Loucy (cell line): Measurements from ENCODE around the gene NFATC2IP.

Experiments
- H2AFZ ChIP-seq: fragments of 200-600 bp; sonication (generic); 2 replicates; pipeline ENCODE4 v1.6.0; 2016; ENCODE audit warnings: antibody characterized with exemption, mild to moderate bottlenecking, low read length, moderate library complexity
- H3F3A ChIP-seq: fragments of 200-600 bp; 2 replicates; pipeline ENCODE4 v1.6.0; 2016; ENCODE audit warnings: antibody characterized with exemption, low read depth, mild to moderate bottlenecking
- H3K27me3 ChIP-seq: fragments of 200-600 bp; sonication (generic); 2 replicates; pipeline ENCODE4 v1.6.1; 2014; ENCODE audit warnings: low read length, mild to moderate bottlenecking; ENCODE audit not compliant: insufficient read depth, poor library complexity, severe bottlenecking
- H3K36me3 ChIP-seq: fragments of 200-600 bp; sonication (generic); 2 replicates; pipeline ENCODE4 v1.6.1; 2016; ENCODE audit warnings: low read length; ENCODE audit not compliant: insufficient read depth
- H3K4me1 ChIP-seq: fragments of 200-600 bp; sonication (generic); 2 replicates; pipeline ENCODE4 v1.5.1; 2014; ENCODE audit warnings: low read length, mild to moderate bottlenecking; ENCODE audit not compliant: insufficient read depth, poor library complexity, severe bottlenecking
- H3K4me2 ChIP-seq: fragments of 200-600 bp; sonication (generic); 2 replicates; pipeline ENCODE4 v1.6.0; 2014; ENCODE audit warnings: antibody characterized with exemption, low read length, low read depth, mild to moderate bottlenecking; ENCODE audit not compliant: poor library complexity, severe bottlenecking
- H3K4me3 ChIP-seq: fragments of 200-600 bp; sonication (generic); 2 replicates; pipeline ENCODE4 v1.5.1; 2014; ENCODE audit warnings: low read length, mild to moderate bottlenecking, mixed read lengths; ENCODE audit not compliant: poor library complexity, severe bottlenecking
- H3K79me2 ChIP-seq: fragments of 200-600 bp; sonication (generic); 2 replicates; pipeline ENCODE4 v1.6.1; 2014; ENCODE audit warnings: low read length; ENCODE audit not compliant: insufficient read depth
- H3K9ac ChIP-seq: fragments of 200-600 bp; sonication (generic); 2 replicates; pipeline ENCODE4 v1.6.0; 2014; ENCODE audit warnings: mild to moderate bottlenecking, low read depth, low read length, moderate library complexity; ENCODE audit not compliant: poor library complexity, severe bottlenecking
- H3K9me2 ChIP-seq: fragments of 200-600 bp; sonication (generic); replicated peaks from 2 replicates; pipeline ENCODE4 v1.6.1; 2016; ENCODE audit warnings: low read depth, low read length, mixed read lengths
- H3K9me3 ChIP-seq: fragments of 200-600 bp; sonication (generic); 2 replicates; pipeline ENCODE4 v1.6.1; 2014; ENCODE audit warnings: mild to moderate bottlenecking, antibody characterized with exemption, low read length, low read depth; ENCODE audit not compliant: insufficient read depth
- H4K20me1 ChIP-seq: fragments of 200-600 bp; sonication (generic); 2 replicates; pipeline ENCODE4 v1.6.0; 2014; ENCODE audit warnings: antibody characterized with exemption, low read length, mild to moderate bottlenecking; ENCODE audit not compliant: insufficient read depth, poor library complexity, severe bottlenecking
- EZH2phosphoT487 ChIP-seq: fragments of 200-600 bp; IDR thresholded peaks from 2 replicates; pipeline ENCODE4 v1.6.1; 2018; ENCODE audit warnings: antibody characterized with exemption, mild to moderate bottlenecking, moderate library complexity, borderline replicate concordance
- TF ChIP-seq, protein P1 (sequence below): fragments of 200-600 bp; sonication (generic); conservative IDR thresholded peaks from 2 replicates; pipeline ENCODE4 v1.5.1; 2014; ENCODE audit warnings: mild to moderate bottlenecking, antibody characterized with exemption, low read length

NFATC2IP gene

DNA sequence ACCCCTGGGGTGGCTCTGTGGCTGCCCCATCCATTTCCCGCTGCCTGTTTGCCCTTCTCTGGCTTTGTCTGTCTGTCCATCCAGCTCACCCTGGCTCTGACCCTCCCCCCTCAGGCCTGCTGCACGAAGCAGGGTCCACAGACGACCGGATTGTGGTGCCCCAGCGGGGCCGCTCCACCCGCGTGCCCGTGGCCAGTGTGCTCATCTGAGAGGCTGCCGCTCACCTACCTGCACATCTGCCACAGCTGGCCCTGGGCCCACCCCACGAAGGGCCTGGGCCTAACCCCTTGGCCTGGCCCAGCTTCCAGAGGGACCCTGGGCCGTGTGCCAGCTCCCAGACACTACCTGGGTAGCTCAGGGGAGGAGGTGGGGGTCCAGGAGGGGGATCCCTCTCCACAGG, 33.4 kb downstream of the NFATC2IP start:
- H3K4me1 ChIP-seq = peaks cover 36% of the 10 kb centered on the region
- peak overlapping the region; percentile 89 for H3K4me2 ChIP-seq
- H4K20me1 ChIP-seq = no peaks in the 10 kb centered on the region
- no peaks in the 10 kb centered on the region for H3K9me2 ChIP-seq
- peak overlapping the region; percentile 66; the same call in 1 of the 2 replicates for H2AFZ ChIP-seq
- no peaks in the 10 kb centered on the region for H3F3A ChIP-seq
- peaks cover 4% of the 10 kb centered on the region; the same call in 1 of the 2 replicates for H3K9me3 ChIP-seq
- peak overlapping the region; percentile 88 for H3K9ac ChIP-seq
- H3K27me3 ChIP-seq = no peaks in the 10 kb centered on the region
- H3K36me3 ChIP-seq = no peaks in the 10 kb centered on the region; the same call in 1 of the 2 replicates
- peaks cover 26% of the 10 kb centered on the region for H3K79me2 ChIP-seq
- peak overlapping the region; percentile 89 for H3K4me3 ChIP-seq
- no peak for TF ChIP-seq EZH2phosphoT487
- TF ChIP-seq, protein P1, sequence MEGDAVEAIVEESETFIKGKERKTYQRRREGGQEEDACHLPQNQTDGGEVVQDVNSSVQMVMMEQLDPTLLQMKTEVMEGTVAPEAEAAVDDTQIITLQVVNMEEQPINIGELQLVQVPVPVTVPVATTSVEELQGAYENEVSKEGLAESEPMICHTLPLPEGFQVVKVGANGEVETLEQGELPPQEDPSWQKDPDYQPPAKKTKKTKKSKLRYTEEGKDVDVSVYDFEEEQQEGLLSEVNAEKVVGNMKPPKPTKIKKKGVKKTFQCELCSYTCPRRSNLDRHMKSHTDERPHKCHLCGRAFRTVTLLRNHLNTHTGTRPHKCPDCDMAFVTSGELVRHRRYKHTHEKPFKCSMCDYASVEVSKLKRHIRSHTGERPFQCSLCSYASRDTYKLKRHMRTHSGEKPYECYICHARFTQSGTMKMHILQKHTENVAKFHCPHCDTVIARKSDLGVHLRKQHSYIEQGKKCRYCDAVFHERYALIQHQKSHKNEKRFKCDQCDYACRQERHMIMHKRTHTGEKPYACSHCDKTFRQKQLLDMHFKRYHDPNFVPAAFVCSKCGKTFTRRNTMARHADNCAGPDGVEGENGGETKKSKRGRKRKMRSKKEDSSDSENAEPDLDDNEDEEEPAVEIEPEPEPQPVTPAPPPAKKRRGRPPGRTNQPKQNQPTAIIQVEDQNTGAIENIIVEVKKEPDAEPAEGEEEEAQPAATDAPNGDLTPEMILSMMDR = no peak

DNA sequence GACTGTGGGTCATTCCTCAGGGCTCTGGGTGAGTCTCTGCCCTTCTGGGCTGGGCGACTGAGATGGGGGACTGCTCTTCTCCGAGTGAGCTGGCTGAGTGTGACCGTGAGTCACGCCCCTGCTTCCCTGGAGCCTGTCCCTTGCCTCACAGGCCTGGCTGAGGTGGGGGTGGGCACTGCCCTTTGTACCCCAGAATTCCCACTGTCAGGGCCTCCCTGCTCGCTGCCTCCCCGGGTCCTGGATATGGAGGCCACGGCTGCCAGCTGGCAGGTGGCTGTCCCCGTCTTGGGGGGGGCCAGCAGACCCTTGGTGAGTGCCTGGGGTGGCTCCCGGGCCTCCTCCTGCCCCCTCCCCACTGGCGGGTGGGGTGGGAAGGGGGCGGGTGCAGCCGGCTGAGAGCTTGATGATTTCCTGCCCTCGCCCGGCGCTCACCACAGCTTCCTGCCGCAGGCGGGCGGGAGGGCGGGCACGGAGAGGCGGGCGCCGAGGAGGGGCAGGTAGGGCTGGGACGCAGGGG, 33.9 kb downstream of the NFATC2IP start, which contains the start of gene LAT:
TSS of gene LAT (plus strand) at position 434 of the 517 bp plus-strand sequence. CDS start 366 bp downstream, outside the sequence.
- H2AFZ ChIP-seq = peak within 1 kb of the TSS; percentile 66
- peak within 1 kb of the TSS; percentile 89 for H3K4me3 ChIP-seq
- H3K36me3 ChIP-seq = no peaks in the 10 kb centered on the region; the same call in 1 of the 2 replicates
- peaks cover 36% of the 10 kb centered on the region for H3K4me1 ChIP-seq
- H4K20me1 ChIP-seq = no peaks in the 10 kb centered on the region
- peaks cover 26% of the 10 kb centered on the region for H3K79me2 ChIP-seq
- peak within 1 kb of the TSS; percentile 92 for H3K4me2 ChIP-seq
- H3K27me3 ChIP-seq = no peaks in the 10 kb centered on the region
- no peak for TF ChIP-seq EZH2phosphoT487
- TF ChIP-seq, protein P1 = no peak
- peak within 1 kb of the TSS; percentile 88 for H3K9ac ChIP-seq
- no peaks in the 10 kb centered on the region for H3K9me2 ChIP-seq
- no peaks in the 10 kb centered on the region for H3F3A ChIP-seq
- peaks cover 4% of the 10 kb centered on the region; the same call in 1 of the 2 replicates for H3K9me3 ChIP-seq

DNA sequence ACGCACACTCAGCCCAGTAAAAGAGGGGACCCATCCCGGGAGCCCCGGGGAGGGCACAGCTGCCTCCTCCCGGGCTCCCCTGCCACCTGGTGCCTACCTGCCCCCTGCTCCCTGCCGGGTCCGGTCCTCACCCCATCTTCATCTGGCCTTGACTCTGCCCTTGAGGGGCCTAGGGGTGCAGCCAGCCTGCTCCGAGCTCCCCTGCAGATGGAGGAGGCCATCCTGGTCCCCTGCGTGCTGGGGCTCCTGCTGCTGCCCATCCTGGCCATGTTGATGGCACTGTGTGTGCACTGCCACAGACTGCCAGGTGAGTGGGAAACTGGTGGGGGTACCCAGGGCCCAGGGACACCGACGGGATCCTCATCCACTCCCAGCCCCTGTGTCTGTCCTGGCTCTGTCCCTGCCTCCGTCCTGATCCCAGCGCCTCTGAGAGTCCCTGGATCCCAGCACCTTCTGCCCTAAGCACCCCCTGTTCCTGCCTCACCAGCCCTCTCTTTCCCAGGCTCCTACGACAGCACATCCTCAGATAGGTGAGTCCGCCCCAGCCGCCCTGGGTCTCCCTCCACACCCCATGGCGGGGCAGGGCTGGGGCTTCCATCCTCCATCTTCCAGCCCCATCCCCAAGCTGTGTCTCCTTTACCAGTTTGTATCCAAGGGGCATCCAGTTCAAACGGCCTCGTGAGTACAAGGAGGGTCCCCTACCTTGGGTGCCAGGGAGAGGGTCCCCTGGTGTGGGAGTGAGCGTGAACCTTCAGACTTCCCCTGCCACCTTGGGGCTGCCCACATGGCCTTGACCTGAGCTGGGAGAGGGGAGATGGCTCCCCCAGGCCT, 34.7 kb downstream of the NFATC2IP start:
- Histone ChIP-seq H4K20me1 (no peaks in the 10 kb centered on the region), H3K4me1 (peaks cover 38% of the 10 kb centered on the region), H3K4me3 (peak overlapping the region; percentile 89), H3F3A (no peaks in the 10 kb centered on the region; the same call in 1 of the 2 replicates), H2AFZ (peak overlapping the region; percentile 42; the same call in 1 of the 2 replicates), H3K9me3 (peaks cover 4% of the 10 kb centered on the region; the same call in 1 of the 2 replicates), H3K9ac (peak overlapping the region; percentile 88), H3K4me2 (peak overlapping the region; percentile 92), H3K79me2 (peaks cover 26% of the 10 kb centered on the region), H3K36me3 (no peaks in the 10 kb centered on the region; the same call in 1 of the 2 replicates), H3K27me3 (no peaks in the 10 kb centered on the region), H3K9me2 (no peaks in the 10 kb centered on the region)
- no peak for TF ChIP-seq EZH2phosphoT487
